GM23338 (cell line): ENCODE data around the gene PHACTR1. TPM values are rescaled to one million over a fixed set of nuclear protein-coding genes. Genes with fewer than 3 reads are reported as not detected.

ENCODE experiments used
- ATAC-seq: fragments of 200-7000 bp; cut with Tn5 transposase; 3 replicates; pipeline ENCODE4 v1.9.1; 2020
- DNase-seq: peaks from one replicate; pipeline ENCODE4 v3.0.0-alpha.2; 2015; ENCODE audit warnings: low spot score
- H2AFZ ChIP-seq: fragments of 200-600 bp; sonication (generic); 2 replicates; pipeline ENCODE4 v1.8.0; 2016; ENCODE audit warnings: antibody characterized with exemption, mild to moderate bottlenecking, moderate library complexity
- H3F3A ChIP-seq: fragments of 200-600 bp; sonication (generic); replicated peaks from 2 replicates; pipeline ENCODE4 v1.8.0; 2017; ENCODE audit warnings: antibody characterized with exemption, mixed run types, low read depth
- H3K27ac ChIP-seq: fragments of 200-600 bp; sonication (generic); 2 replicates; pipeline ENCODE4 v1.6.1; 2016; ENCODE audit warnings: low read depth
- H3K27me3 ChIP-seq: fragments of 200-600 bp; sonication (generic); 2 replicates; pipeline ENCODE4 v1.8.0; 2016; ENCODE audit warnings: mild to moderate bottlenecking, mixed run types, moderate library complexity; ENCODE audit not compliant: insufficient read depth
- H3K36me3 ChIP-seq: fragments of 200-600 bp; sonication (generic); 2 replicates; pipeline ENCODE4 v1.8.0; 2016; ENCODE audit warnings: mild to moderate bottlenecking; ENCODE audit not compliant: insufficient read depth
- H3K4me1 ChIP-seq: fragments of 200-600 bp; sonication (generic); 2 replicates; pipeline ENCODE4 v1.8.0; 2016; ENCODE audit warnings: mild to moderate bottlenecking, moderate library complexity; ENCODE audit not compliant: insufficient read depth
- H3K4me2 ChIP-seq: fragments of 200-600 bp; sonication (generic); 2 replicates; pipeline ENCODE4 v1.7.1; 2017; ENCODE audit warnings: mixed run types
- H3K4me3 ChIP-seq: fragments of 200-600 bp; sonication (generic); 2 replicates; pipeline ENCODE4 v1.6.1; 2016; ENCODE audit warnings: mixed run types
- H3K79me2 ChIP-seq: fragments of 200-600 bp; sonication (generic); replicated peaks from 2 replicates; pipeline ENCODE4 v1.8.0; 2017; ENCODE audit warnings: mild to moderate bottlenecking; ENCODE audit not compliant: insufficient read depth
- H3K9me2 ChIP-seq: fragments of 200-600 bp; sonication (generic); 2 replicates; pipeline ENCODE4 v1.8.0; 2017; ENCODE audit not compliant: insufficient read depth
- H4K20me1 ChIP-seq: fragments of 200-600 bp; sonication (generic); replicated peaks from 2 replicates; pipeline ENCODE4 v1.8.0; 2017; ENCODE audit warnings: mild to moderate bottlenecking; ENCODE audit not compliant: insufficient read depth
- H3K27ac Mint-ChIP-seq: 2 replicates; pipeline ENCODE4 v1.8.0; 2020; ENCODE audit warnings: inconsistent platforms, mild to moderate bottlenecking, moderate library complexity, mixed read lengths
- H3K27me3 Mint-ChIP-seq: 3 replicates; pipeline ENCODE4 v1.8.0; 2022; ENCODE audit warnings: low read depth, mild to moderate bottlenecking, moderate library complexity, mixed read lengths, inconsistent platforms; ENCODE audit not compliant: insufficient read depth, poor library complexity
- H3K36me3 Mint-ChIP-seq: 3 replicates; pipeline ENCODE4 v1.8.0; 2021; ENCODE audit warnings: low read depth, mild to moderate bottlenecking, inconsistent platforms, moderate library complexity, mixed read lengths
- H3K4me1 Mint-ChIP-seq: 3 replicates; pipeline ENCODE4 v1.8.0; 2020; ENCODE audit warnings: mild to moderate bottlenecking, inconsistent platforms, mixed read lengths
- H3K4me3 Mint-ChIP-seq: 3 replicates; pipeline ENCODE4 v1.8.0; 2021; ENCODE audit warnings: moderate library complexity, mild to moderate bottlenecking, inconsistent platforms, mixed read lengths
- H3K9me3 Mint-ChIP-seq: 3 replicates; pipeline ENCODE4 v1.8.0; 2020; ENCODE audit warnings: moderate library complexity, mild to moderate bottlenecking, inconsistent platforms, mixed read lengths
- CTCF ChIP-seq, 2 experiments: fragments of 200-600 bp in 1 of 2; sonication (generic) in 1 of 2; conservative IDR thresholded peaks; 2 replicates each; pipeline versions ENCODE4 v1.5.1 to v1.6.1; 2016 to 2017; ENCODE audit warnings: antibody characterized with exemption in 2 of 2, low read depth in 2 of 2, mild to moderate bottlenecking in 2 of 2, moderate library complexity in 1 of 2
- ETS1 ChIP-seq: IDR thresholded peaks from 2 replicates; pipeline ENCODE4 v1.6.1; 2016; ENCODE audit warnings: antibody characterized with exemption
- EZH2phosphoT487 ChIP-seq: fragments of 200-600 bp; sonication (generic); IDR thresholded peaks from one replicate; pipeline ENCODE4 v1.8.1; 2018; ENCODE audit warnings: antibody characterized with exemption; ENCODE audit not compliant: unreplicated experiment
- JUNB ChIP-seq: IDR thresholded peaks from one replicate; pipeline ENCODE4 v1.6.1; 2016; ENCODE audit warnings: antibody characterized with exemption; ENCODE audit not compliant: unreplicated experiment
- POLR2AphosphoS5 ChIP-seq: IDR thresholded peaks from 2 replicates; pipeline ENCODE4 v1.6.1; 2016; ENCODE audit warnings: antibody characterized with exemption, low read depth
- REST ChIP-seq: IDR thresholded peaks from one replicate; pipeline ENCODE4 v1.6.1; 2018; ENCODE audit warnings: antibody characterized with exemption; ENCODE audit not compliant: unreplicated experiment
- STAT1 ChIP-seq: IDR thresholded peaks from one replicate; pipeline ENCODE4 v1.6.1; 2016; ENCODE audit warnings: antibody characterized with exemption; ENCODE audit not compliant: unreplicated experiment
- ZNF114 ChIP-seq: fragments of 250-450 bp; sonication (Bioruptor Pico); IDR thresholded peaks from 2 replicates; pipeline ENCODE4 v1.5.0; 2020; ENCODE audit warnings: mild to moderate bottlenecking, moderate library complexity
- polyA plus RNA-seq: library from polyadenylated mRNA; unstranded; fragments of >200 nt; fragmentation: Nextera tagmentation; extraction: Ambion mirVana; gene quantifications from 2 replicates; pipeline ENCODE4 v1.2.1, GENCODE V29; 2016
- total RNA-seq: library from RNA; depleted of rRNA; stranded (reverse); fragments of >200 nt; shearing (Covaris generic); gene quantifications from 2 replicates; pipeline ENCODE4 v1.2.3, GENCODE V29; 2014

Gene PHACTR1
- total and polyA plus RNA-seq, 2 experiments from 2014 or later = 5.9 to 19.3 TPM

DNA sequence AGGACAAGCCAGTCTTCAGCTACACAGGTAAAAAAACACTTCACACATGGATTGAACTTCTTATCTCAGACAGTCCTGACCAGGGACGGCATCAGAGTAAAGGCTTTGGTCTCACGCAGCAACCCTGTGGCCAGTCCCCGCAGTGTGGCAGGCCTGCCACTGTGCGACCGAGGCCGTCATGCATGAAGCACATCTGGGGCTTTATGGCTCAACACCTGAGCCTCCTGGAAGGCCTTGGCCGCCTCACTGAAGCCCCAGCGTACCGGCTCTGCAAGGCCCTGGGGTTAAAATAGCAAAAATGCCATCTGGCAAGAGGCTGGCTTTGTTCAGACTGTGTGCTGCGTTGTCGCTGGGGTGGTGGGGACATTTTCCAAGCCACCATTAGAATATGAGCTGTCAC lies 579.0 kb downstream of the PHACTR1 start:
- H3K27ac ChIP-seq = no peak overlapping the region
- Mint-ChIP-seq H3K27ac (no peak overlapping the region), H3K27me3 (peaks cover 1% of the 10 kb centered on the region), H3K4me1 (no peaks in the 10 kb centered on the region; the same call in 2 of the 3 replicates), H3K4me3 (no peak overlapping the region), H3K36me3 (peaks cover 52% of the 10 kb centered on the region), H3K9me3 (no peaks in the 10 kb centered on the region)
- no peaks in the 10 kb centered on the region for H3K9me2 ChIP-seq
- no peak overlapping the region for H3K4me3 ChIP-seq
- H3K4me1 ChIP-seq = no peaks in the 10 kb centered on the region
- no peaks in the 10 kb centered on the region for H3K79me2 ChIP-seq
- no peak overlapping the region for H3K4me2 ChIP-seq
- no peaks in the 10 kb centered on the region for H3K27me3 ChIP-seq
- H3F3A ChIP-seq = no peaks in the 10 kb centered on the region
- H4K20me1 ChIP-seq = 0 out of 2 replicates have a peak, but pooled peaks cover 3% of the 10 kb centered on the region
- no peak for ATAC-seq
- no peak overlapping the region for H2AFZ ChIP-seq
- DNase-seq = no peak
- peaks cover 9% of the 10 kb centered on the region for H3K36me3 ChIP-seq
- TF ChIP-seq POLR2AphosphoS5 (no peak), STAT1 (no peak), ETS1 (no peak), JUNB (no peak), REST (no peak), ZNF114 (CRISPR knock-in tag) (no peak), CTCF (conservative IDR thresholded peaks at IDR 0.05; ENCODE audit: low read depth in 2 of 2) (no peak)

GRCh38 chr6:13296536-13296997 lies 580.0 kb downstream of the PHACTR1 start:
- Histone ChIP-seq H3K27me3 (no peaks in the 10 kb centered on the region), H3K4me2 (no peak overlapping the region), H3K79me2 (no peaks in the 10 kb centered on the region; the same call in 1 of the 2 replicates), H3K9me2 (no peaks in the 10 kb centered on the region), H4K20me1 (0 out of 2 replicates have a peak, but pooled peaks cover 3% of the 10 kb centered on the region), H3K27ac (no peak overlapping the region), H3F3A (no peaks in the 10 kb centered on the region), H3K4me3 (no peak overlapping the region), H3K4me1 (no peaks in the 10 kb centered on the region), H3K36me3 (peaks cover 9% of the 10 kb centered on the region), H2AFZ (no peak overlapping the region)
- no peak overlapping the region for H3K4me3 Mint-ChIP-seq
- H3K36me3 Mint-ChIP-seq = peaks cover 49% of the 10 kb centered on the region
- no peaks in the 10 kb centered on the region for H3K9me3 Mint-ChIP-seq
- H3K4me1 Mint-ChIP-seq = no peaks in the 10 kb centered on the region; the same call in 2 of the 3 replicates
- ATAC-seq = peak; percentile 83
- TF ChIP-seq EZH2phosphoT487 (no peak), CTCF (conservative IDR thresholded peaks at IDR 0.05; ENCODE audit: low read depth in 2 of 2) (peak; percentile 39 to 43; a peak in 3 of 4 replicates)
- DNase-seq = peak; percentile 57
- no peaks in the 10 kb centered on the region for H3K27me3 Mint-ChIP-seq
- H3K27ac Mint-ChIP-seq = peak overlapping the region; percentile 50
